GM19467 (cell line): ENCODE measurements around the gene ROCK2.
"Not testable (repeated sequence)": the region's sequence is repeated elsewhere in the genome, so short reads cannot be mapped to it uniquely, and the experiment has no call there.

ENCODE experiments used
- ATAC-seq: cut with Tn5 transposase; IDR thresholded peaks from one replicate; pipeline ENCODE4 v1.9.1; 2021; ENCODE audit warnings: mild to moderate bottlenecking, moderate library complexity; ENCODE audit not compliant: unreplicated experiment

Gene ROCK2

DNA sequence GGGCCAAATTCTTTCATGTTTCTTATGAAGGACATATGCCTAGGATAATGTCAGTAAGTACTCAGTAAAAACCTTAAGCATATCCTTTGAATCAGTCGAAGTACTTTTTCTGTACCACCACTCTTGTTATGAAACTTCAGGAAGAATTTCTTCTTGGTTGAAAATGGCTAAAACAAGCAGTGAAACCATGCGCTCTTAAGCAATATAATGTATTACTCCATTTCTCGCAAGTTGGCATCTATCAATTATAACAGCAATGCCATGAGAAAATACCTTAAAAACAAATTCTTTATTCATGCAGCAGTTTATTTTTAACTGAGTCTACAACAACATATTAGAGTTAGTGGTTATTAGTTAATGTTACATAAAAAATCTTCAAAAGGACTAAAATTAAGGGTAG lies 148.2 kb downstream of the ROCK2 start:
- ATAC-seq, result no peak

- ATAC-seq, result no peak
Measured at GRCh38 chr2:11187731-11188130, 156.7 kb downstream of the ROCK2 start.

DNA sequence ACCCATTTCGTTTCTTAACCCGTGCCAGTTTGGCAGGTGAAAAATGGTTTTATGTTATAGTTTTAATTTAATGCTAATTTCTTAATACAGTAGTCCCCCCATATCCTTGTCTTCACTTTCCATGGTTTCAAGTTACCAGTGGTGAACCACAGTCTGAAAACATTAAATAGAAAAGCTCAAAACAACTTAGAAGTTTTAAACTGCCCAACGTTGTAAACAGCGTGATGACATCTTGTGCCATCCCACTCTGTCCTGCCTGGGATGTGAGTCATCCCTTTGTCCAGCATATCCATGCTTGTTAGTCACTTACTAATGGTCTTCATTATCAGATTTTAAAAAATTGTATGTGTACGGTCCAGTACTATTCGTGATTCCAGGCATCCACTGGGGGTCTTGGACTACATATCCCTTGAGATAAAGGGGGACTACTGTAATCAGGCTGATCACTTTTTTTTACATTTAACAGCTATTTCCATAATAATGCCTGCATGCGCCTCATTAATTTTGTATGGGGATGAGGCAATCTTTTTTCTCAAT lies 157.3 kb downstream of the ROCK2 start:
- ATAC-seq, result no peak

DNA sequence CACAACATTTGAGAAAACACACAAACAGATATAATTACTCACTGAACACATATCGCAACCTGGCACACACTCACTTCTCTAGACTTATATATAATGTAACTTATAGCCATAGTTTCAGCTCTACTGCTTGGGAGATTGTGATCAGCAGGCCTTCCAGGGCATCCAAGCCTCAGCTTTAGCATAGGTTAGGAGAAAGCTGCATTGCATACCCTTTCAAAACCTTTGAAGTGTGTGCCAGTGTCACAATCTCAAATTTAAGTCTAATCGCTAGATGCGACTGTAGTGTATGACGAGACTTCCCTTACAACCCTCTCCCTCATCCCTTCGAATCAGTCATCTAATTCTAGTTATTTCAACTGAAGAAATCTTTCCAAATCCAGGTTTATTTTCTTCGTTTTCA lies 158.3 kb downstream of the ROCK2 start:
- ATAC-seq, result no peak

GRCh38 chr2:11182951-11183350 lies 161.5 kb downstream of the ROCK2 start:
- ATAC-seq, result no peak

DNA sequence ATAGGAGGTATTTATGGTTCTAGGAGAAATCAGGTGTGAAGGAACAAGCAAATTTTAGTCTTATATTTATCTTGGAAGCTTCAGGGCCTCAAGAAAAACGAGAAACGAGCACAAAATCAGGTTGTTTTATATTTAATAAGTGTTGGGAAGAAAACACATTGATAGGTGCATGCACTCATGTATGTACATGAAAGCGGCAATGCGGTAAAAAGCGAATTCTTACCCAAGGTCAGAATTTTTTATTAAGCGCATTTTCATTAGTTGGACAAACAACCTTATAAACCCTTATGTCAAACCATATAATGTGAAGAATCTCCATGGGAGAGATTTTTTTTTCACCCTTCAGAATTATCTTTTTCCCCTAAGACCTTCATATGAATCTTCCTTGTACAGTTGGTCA lies 163.8 kb downstream of the ROCK2 start:
- ATAC-seq, result no peak

DNA sequence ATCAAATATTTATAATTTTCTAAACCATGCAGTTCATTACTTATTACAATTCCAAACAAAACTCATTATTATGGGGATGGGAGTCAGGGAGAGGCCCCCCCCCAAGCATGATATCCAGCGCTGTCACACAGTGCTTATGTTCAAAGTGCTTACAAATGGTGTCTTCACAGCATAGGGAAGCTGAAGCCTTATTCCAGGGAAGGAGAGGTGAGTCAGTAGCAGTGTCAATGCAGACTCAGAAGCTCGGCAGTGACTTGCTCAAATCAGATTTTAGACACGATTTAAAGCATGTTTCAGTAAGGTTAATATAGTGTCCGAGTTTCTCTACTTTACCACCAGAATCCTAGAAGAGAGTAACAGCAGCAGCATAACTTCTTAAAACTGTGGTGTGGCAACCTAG lies 164.5 kb downstream of the ROCK2 start:
- ATAC-seq, result no peak

GRCh38 chr2:11179196-11179595 lies 165.2 kb downstream of the ROCK2 start:
- ATAC-seq, result no peak

DNA sequence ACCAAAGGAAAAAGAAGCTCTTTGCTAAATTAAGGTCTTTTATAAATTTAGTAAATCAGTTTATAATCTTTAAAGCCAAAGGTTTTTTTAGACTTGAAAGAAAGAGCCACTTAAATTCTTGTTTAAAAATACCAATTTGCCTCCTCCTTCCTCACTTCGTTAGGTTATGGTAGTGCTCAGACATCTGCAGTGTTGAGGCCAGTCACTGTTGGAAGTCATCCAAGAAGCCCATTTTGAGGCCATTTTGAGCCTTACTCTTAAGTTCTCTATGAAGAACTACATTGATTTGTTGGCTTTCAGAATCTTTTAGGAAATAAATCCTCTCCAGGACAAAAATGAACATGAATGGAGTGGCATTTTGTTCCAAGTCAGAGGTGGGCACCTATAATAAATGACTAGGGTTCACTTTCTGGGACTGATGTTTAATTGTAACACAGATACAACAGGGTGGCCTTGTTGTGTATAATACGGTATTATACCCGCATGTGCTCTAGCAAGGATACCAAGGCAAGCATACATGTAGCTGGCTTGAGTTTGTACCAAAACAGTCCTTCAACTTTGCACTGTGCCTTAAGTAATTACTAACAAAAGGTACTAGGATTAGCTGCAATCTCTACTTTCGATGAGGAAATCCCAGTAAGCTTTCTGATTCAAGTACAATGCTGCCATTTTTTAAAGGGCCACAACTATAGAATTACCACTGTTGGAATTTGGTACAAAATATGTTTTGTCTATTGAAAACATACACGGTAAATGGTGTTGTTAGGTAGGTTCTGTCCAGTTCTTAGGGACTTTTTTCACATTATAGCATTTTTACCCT lies 166.4 kb downstream of the ROCK2 start:
- ATAC-seq, result no peak

- ATAC-seq, result no peak
Measured at GRCh38 chr2:11175293-11175795, 169.1 kb downstream of the ROCK2 start.

DNA sequence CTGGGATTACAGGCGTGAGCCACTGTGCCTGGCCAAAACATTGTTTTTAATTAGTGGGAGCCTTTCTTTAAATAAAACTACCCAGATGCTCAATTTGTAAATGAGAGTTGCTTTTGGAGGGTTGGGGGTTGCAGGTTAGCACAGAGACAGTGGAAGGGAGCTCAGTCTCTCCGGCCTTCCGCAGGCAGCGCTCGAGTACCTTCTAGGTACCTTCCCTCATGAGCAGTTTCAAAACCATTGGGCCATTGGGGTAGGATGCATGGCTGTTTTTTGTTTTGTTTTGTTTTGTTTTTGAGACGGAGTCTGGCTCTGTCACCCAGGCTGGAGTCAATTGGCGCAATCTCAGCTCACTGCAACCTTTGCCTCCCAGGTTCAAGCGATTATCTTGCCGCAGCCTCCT lies 170.2 kb downstream of the ROCK2 start:
- ATAC-seq, result no peak

GRCh38 chr2:11169333-11169732 lies 175.1 kb downstream of the ROCK2 start:
- ATAC-seq, result no peak

DNA sequence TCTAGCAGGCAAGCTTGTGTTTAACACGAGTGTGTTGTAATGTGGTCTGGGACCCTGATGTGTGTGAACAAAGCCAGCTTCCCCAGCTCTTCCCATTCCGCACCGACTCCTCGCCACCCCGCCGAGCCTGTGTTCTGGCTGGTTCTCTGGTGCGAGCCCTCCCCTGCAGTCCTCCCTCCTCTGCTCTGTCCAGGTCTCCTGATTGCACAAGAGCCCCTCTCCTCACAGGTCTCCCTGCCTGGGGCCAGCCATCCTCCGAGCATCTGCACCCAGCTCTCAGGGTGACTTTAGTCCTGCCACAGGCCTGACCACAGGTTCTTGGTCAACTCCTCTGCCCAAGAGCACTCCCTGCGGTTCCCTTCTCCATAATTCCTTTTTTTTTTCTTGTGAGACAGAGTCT lies 175.9 kb downstream of the ROCK2 start:
- ATAC-seq, result no peak

GRCh38 chr2:11166476-11166875 lies 178.0 kb downstream of the ROCK2 start:
- ATAC-seq, result no peak

DNA sequence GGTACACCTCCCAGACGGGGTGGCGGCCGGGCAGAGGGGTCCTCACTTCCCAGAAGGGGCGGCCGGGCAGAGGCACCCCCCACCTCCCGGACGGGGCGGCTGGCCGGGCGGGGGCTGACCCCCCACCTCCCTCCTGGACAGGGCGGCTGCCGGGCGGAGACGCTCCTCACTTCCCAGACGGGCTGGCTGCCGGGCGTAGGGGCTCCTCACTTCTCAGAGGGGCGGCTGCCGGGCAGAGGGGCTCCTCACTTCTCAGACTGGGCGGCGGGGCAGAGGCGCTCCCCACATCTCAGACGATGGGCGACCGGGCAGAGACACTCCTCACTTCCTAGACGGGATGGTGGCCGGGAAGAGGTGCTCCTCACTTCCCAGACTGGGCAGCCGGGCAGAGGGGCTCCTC lies 179.4 kb downstream of the ROCK2 start:
- ATAC-seq, result not testable (repeated sequence)

GRCh38 chr2:11163439-11164317 lies 180.8 kb downstream of the ROCK2 start:
- no peak for ATAC-seq

- no peak for ATAC-seq
Measured at GRCh38 chr2:11161747-11162146, 182.7 kb downstream of the ROCK2 start.

DNA sequence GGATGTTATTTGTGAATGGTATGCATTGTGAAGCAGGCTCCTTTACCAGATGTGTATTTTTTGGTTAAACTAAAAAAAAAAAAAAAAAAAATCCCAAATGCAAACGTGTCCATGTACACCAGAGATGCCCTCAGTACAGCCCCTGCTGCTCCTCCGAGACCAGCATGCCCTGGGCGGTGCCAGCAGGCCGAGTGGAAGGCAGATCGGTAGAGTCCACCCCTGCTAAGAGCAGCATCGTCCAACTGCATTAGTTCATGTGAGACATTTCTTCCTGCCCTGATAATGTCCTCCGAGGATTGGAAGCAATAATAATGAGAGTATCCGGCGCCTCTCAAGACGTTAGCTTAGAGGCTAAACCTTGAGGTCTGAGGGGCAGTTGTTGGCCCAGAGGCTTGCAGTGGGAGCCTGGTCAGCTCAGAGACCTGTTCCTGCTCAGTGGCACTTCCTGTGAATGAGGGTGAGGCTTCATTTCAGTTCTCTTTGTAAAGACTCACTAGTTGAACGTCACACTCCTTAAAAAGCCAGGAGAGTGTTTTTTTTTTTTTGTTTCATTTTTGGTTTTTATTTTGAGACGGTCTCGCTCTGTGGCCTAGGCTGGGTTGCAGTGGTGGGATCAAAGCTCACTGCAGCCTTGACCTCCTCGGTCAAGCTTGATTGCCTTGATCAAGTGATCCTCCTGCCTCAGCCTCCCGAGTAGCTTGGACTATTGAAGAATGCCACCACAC lies 183.5 kb downstream of the ROCK2 start:
- ATAC-seq, result peak; percentile 67

DNA sequence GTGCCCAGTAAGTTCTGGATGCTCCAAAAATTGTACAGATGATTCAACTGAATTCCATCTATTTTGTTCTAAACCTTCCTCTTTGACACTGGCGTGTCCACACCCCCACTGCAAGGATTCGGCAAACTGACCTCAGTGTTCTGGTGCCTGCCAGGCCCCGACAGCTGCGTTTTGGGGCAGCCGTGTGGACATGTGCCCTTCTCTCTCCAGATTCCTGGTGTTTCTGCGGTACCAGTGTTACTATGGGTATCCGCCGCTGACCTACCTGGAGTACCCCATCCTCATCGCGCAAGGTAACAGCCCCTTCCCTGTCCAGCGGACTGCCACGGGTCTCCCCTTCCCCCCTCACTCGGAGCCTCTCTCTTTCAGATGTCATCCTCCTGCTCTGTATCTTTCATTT lies 184.2 kb downstream of the ROCK2 start:
- ATAC-seq, result no peak

GRCh38 chr2:11159574-11160170 lies 184.8 kb downstream of the ROCK2 start:
- ATAC-seq, result no peak
